GM12865 (cell line): ENCODE data around the gene PKD1L1.

ENCODE experiments used
- DNase-seq: peaks from one replicate; pipeline ENCODE4 v3.0.0; 2010; ENCODE audit warnings: low read depth
- H3K4me3 ChIP-seq: 2 replicates; pipeline ENCODE4 v1.5.1; 2011; ENCODE audit warnings: mild to moderate bottlenecking, low read depth, low read length, control low read depth
- CTCF ChIP-seq: IDR thresholded peaks from 2 replicates; pipeline ENCODE4 v1.5.1; 2011; ENCODE audit warnings: low read length, control low read depth, low read depth, inconsistent platforms; ENCODE audit not compliant: insufficient read depth; ENCODE audit errors: missing control alignments

PKD1L1 gene

GRCh38 chr7:47788083-47788482, 160.2 kb downstream of the PKD1L1 start:
- TF ChIP-seq CTCF, result no peak
- no peak for DNase-seq
- no peak overlapping the region for H3K4me3 ChIP-seq

GRCh38 chr7:47787249-47788069, 160.8 kb downstream of the PKD1L1 start:
- no peak for TF ChIP-seq CTCF
- DNase-seq, result no peak
- H3K4me3 ChIP-seq, result no peak overlapping the region

- no peak for DNase-seq
- no peak for TF ChIP-seq CTCF
- H3K4me3 ChIP-seq, result no peak overlapping the region
Measured at GRCh38 chr7:47786557-47787248, 161.6 kb downstream of the PKD1L1 start.

GRCh38 chr7:47785923-47786556, 162.2 kb downstream of the PKD1L1 start:
- H3K4me3 ChIP-seq, result no peak overlapping the region
- DNase-seq, result no peak
- TF ChIP-seq CTCF, result no peak

GRCh38 chr7:47783456-47784223, 164.6 kb downstream of the PKD1L1 start:
- TF ChIP-seq CTCF, result no peak
- no peak for DNase-seq
- no peak overlapping the region for H3K4me3 ChIP-seq

GRCh38 chr7:47782792-47783191, 165.5 kb downstream of the PKD1L1 start:
- TF ChIP-seq CTCF, result no peak
- no peak for DNase-seq
- H3K4me3 ChIP-seq, result no peak overlapping the region
